ENCODE data around the gene TMEM101.

GRCh38 chr17:43979671-43980070, 35.1 kb downstream of the TMEM101 start:
- TF ChIP-seq CTCF (IDR thresholded peaks at IDR 0.05 in 8 of 11, conservative IDR thresholded peaks at IDR 0.05 in 3 of 11), result no peak
- TF ChIP-seq POLR2A (IDR thresholded peaks at IDR 0.05), result no peak
- TF ChIP-seq POLR2AphosphoS5 (IDR thresholded peaks at IDR 0.05), result no peak

Measured in spleen (tissue), 7 donors.